GM21528 (cell line): ENCODE data around the gene PEX11G.
A peak's percentile ranks its signal among the peaks of the same experiment; 100 is the strongest.

Experiments used
- ATAC-seq: cut with Tn5 transposase; IDR thresholded peaks from one replicate; pipeline ENCODE4 v1.9.1; 2021; ENCODE audit warnings: mild to moderate bottlenecking, moderate library complexity; ENCODE audit not compliant: unreplicated experiment, low FRiP score

The PEX11G gene

GRCh38 chr19:7488736-7489353, at the start of gene PEX11G:
Gene PEX11G (minus strand): TSS chr19:7489035. CDS start chr19:7489010, 25 bp downstream.
- ATAC-seq, result no peak

DNA sequence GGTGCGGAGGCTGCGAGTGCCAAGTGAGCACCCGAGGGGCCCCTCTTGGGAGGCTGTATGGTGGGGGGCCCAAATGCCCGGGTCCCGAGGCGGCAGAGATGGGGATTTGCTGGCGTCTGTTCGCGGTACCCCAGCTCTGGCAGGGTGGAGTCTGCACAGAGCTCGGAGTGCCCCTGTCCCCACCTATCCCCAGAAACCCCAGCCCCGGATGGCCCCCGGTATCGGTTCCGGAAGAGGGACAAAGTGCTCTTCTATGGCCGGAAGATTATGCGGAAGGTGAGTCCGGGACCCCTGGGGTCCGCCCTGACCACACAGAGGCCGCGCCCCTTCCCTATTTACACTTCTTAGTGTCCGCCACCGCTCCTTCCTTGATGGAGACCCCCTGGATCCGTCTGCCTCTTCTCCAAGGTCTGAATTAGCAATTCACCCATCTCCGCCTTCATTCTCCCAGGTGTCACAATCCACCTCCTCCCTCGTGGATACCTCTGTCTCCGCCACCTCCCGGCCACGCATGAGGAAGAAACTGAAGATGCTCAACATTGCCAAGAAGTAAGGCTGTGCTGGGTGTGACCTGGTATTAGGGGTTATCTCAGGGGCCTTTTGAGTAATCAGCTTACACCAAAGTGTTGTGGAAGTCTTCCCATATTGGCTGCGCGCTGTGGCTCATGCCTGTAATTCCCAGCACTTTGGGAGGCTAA, 47.3 kb upstream of the PEX11G start:
- ATAC-seq, result no peak

DNA sequence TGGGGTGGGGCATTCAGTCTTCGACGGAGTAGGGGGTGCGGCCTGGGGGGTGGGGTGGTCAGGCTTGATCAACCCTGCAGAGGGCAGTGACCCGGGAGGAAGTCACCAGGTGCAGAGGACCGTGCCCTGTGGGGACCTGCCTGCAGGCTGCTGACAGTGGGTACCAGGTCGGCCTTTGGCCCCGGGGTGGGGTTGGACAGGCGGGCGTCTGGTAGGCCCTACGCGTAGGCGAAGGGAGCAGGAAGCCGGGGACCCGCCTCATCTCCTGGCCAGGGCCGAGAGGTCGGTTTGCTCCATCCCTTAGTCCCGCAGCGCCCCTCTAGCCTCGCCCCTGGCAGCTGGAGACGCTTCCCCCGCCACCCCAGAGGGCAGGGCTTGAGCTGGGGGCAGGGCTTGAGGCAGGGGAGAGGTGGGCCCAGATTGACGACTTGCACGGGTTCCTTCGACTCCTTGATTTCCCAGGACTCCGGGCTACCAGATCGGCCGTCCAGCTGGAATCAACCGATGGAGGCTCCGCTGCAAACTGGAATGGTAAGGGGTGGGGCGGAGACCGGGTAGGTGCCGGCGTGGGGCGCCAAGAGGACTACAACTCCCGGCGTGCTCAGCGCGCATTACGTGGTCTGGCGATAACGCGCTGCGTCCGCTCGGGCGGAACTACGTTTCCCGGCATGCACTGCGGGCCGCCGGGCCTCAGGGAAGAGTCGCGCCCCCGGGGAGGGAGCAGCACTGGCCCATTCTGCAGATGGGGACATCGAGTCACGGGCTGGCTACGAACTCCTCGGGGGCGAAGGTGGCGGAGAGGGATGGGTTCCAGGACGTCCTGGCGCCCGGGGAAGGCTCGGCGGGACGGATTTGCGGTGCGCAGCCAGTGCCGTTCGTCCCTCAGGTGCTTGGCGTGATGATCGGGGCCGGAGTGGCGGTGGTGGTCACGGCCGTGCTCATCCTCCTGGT, 46.5 kb upstream of the PEX11G start, which contains the start of gene PNPLA6:
PNPLA6 (plus strand) TSS at position 671 of the 951 bp plus-strand sequence; CDS start at position 743, 72 bp downstream.
- ATAC-seq, result peak; percentile 62

GRCh38 chr19:7534531-7535046, 45.8 kb upstream of the PEX11G start:
- no peak for ATAC-seq

DNA sequence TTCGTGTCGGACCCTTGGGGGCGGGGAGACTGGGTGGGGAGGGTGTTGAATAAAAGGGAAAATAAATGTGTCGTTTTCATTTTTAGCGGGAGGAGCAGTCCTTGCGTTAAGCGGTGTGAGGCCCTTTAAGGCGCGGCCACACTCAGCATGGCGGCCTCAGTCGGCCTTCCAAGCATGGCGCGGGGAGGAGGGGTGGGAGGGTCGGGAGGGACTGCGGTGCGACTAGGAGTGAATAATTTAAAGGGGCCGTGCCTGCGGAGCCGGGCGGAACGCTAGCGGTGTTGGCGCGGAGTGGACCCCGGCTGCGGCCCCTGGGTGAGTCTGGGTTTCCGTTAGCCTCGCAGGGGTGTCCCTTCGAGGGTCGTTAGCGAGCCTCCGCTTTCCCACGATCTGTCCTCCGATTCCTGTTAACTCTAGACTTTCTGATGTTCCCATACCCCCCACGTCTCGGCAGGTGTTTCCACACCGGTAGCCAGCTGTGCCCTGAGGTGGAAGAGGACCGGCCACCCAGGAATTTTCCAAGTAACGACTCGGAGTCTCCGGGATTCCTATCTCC, 45.2 kb upstream of the PEX11G start:
- ATAC-seq, result no peak

- ATAC-seq, result no peak
Observed at GRCh38 chr19:7533281-7533885, 44.5 kb upstream of the PEX11G start.

- ATAC-seq, result no peak
Observed at GRCh38 chr19:7529610-7530490, 41.0 kb upstream of the PEX11G start.

DNA sequence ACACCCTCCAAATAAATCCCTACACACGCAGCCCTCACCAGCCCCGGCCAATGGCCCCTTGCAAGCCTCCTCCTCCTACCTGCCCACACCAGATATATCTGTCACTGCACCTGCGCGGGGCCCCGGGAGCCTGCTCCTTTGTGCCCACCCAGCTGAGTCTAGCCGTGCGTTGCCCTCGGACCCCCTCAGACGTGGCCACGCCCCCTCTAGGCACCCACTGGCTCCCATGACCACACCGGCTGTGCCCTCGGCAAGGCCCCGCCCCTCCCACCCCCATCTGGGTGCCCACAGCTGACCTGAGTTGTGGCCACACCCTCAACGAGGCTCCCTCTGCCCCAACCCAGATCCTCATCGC, 40.4 kb upstream of the PEX11G start:
- no peak for ATAC-seq

- ATAC-seq, result no peak
Observed at GRCh38 chr19:7528522-7529245, 39.8 kb upstream of the PEX11G start.

- no peak for ATAC-seq
Observed at GRCh38 chr19:7528192-7528519, 39.3 kb upstream of the PEX11G start.

- ATAC-seq, result no peak
Observed at GRCh38 chr19:7527516-7528191, 38.8 kb upstream of the PEX11G start.

GRCh38 chr19:7526059-7526929, 37.5 kb upstream of the PEX11G start:
- no peak for ATAC-seq

DNA sequence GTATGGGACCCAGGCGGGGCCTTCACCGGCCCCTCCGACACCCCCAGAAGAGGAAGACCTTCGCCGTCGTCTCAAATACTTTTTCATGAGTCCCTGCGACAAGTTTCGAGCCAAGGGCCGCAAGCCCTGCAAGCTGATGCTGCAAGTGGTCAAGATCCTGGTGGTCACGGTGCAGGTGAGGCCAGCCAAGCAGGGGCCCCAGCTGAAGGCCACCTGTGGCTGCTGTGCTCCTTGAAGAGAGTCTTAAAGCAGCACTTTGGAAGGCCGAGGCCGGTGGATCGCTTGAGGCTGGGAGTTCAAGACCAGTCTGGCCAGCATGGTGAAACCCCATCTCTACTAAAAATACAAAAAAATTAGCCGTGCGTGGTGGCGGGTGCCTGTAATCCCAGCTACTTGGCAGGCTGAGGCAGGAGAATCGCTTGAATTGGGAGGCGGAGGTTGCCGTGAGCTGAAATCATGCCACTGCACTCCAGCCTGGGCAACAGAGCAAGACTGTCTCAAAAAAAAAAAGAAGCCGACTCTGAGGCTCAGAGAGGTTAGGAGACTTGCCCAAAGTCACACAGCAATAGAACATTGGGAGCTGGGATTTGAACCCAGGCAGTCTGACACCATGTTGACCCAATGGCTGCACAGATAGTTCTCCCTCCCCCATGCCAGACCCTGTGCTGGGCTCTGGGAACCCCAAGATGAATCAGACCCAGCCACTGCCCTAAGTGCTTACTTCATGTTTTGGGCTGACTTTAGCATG, 36.3 kb upstream of the PEX11G start:
- no peak for ATAC-seq

GRCh38 chr19:7524523-7524922, 35.7 kb upstream of the PEX11G start:
- ATAC-seq, result no peak

GRCh38 chr19:7522923-7523667, 34.3 kb upstream of the PEX11G start:
- ATAC-seq, result no peak
